HFF-Myc (cell line): ENCODE measurements around the gene EDRF1.

ENCODE experiments used
- DNase-seq: peaks from one replicate; pipeline ENCODE4 v3.0.0-alpha.2; 2011; ENCODE audit warnings: low read depth; ENCODE audit errors: extremely low read depth
- H3K4me3 ChIP-seq: replicated peaks from 2 replicates; pipeline ENCODE4 v1.5.1; 2011; ENCODE audit warnings: low read depth, mild to moderate bottlenecking, control low read depth, low read length
- CTCF ChIP-seq: IDR thresholded peaks from 2 replicates; pipeline ENCODE4 v1.5.1; 2012; ENCODE audit warnings: mild to moderate bottlenecking, low read depth, low read length, control low read depth; ENCODE audit errors: missing control alignments

Gene EDRF1

GRCh38 chr10:125772864-125773180 lies 53.3 kb downstream of the EDRF1 start:
- no peak for TF ChIP-seq CTCF
- H3K4me3 ChIP-seq: no peak overlapping the region
- no peak for DNase-seq

- no peak for TF ChIP-seq CTCF
- DNase-seq: no peak
These were observed 54.4 kb downstream of the EDRF1 start for GRCh38 chr10:125773687-125774543.

GRCh38 chr10:125774581-125775191 lies 55.2 kb downstream of the EDRF1 start:
- no peak for DNase-seq
- TF ChIP-seq CTCF: no peak
- H3K4me3 ChIP-seq: no peak overlapping the region

More at GRCh38 chr10:125773687-125774543, 54.4 kb downstream of the EDRF1 start:
- H3K4me3 ChIP-seq: no peak overlapping the region

DNA sequence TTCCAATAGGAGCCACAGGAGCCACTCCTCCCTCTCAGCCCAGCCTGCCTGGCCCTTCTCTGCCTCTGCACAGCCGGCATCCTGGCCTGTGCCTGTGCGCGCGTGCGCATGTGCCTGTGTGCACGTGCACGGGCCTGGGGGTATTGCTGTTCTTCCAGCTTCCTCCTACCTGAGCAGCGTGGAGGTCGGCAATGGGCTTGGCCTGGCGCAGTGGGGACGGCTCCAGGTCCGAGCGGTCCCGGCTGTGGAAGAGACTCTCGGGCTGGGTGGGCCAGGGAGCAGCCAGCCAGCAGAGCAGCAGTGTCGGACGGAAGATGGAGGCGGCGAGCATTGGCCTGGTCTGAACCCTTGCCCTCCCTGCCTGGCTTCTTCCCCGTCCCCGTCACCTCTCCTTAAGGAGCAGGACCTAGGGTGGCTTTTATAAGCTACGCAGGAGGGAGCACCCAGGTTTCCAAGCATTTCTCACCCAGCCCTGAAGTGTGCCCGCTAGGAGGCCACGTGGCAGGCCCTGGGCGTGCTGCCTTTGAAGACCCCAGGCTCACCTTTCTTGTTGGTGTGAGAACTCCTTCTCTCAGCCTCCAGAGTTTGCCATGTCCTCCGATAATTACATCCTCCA lies 56.1 kb downstream of the EDRF1 start, which contains the start of gene MMP21:
Gene MMP21, minus strand, starts transcription at position 331 of the 616 bp plus-strand sequence. Its CDS starts 0 bp downstream, at position 331.
- no peak for TF ChIP-seq CTCF
- H3K4me3 ChIP-seq: no peak within 1 kb of the TSS
- no peak for DNase-seq

- no peak for DNase-seq
- TF ChIP-seq CTCF: no peak
- no peak overlapping the region for H3K4me3 ChIP-seq
These were observed 58.3 kb downstream of the EDRF1 start for GRCh38 chr10:125777806-125778205.

DNA sequence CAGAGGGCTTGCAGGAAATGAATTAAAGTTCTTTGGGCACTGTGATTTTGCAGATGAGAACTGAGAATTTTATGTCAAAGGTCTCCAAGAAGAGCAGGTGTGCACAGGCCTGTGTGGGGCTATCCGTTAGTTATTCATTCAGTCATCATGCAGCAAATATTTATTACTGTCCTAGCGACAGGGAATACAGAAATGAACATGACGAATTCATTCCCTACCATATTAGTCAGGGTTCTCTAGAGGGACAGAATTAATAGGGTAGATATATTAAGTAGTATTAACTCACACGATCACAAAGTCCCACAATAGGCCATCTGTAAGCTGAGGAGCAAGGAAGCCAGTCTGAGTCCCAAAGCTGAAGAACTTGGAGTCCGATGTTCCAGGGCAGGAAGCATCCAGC lies 59.0 kb downstream of the EDRF1 start:
- no peak for TF ChIP-seq CTCF
- H3K4me3 ChIP-seq: no peak overlapping the region
- DNase-seq: no peak
